Endothelial cell of umbilical vein (primary cell): ENCODE data around the gene OSBPL1A. TPM values are rescaled to one million over a fixed set of nuclear protein-coding genes. Genes with fewer than 3 reads are reported as not detected.

ENCODE experiments used
- BruUV-seq: library from RNA; stranded (reverse); fragments of 400-500 nt; replicated peaks from 2 replicates; lab custom pipeline; 2021; lab: Mats Ljungman, UMichigan
- CTCF ChIA-PET: fragments of 300-600, 350-600 bp; sonication (Branson Sonifier 250); formaldehyde crosslinking; loops from one replicate; lab custom pipeline; 2021; ENCODE audit warnings: antibody characterized with exemption, inconsistent platforms; lab: Charles Lee
- POLR2A ChIA-PET: fragments of 300-600, 350-600 bp; sonication (Branson Sonifier 250); formaldehyde crosslinking; loops from one replicate; lab custom pipeline; 2021; ENCODE audit warnings: antibody characterized with exemption, inconsistent platforms; lab: Charles Lee
- DNase-seq: peaks from one replicate; pipeline ENCODE4 v3.0.0-alpha.2; 2011; ENCODE audit warnings: low read depth, low spot score
- FAIRE-seq: peaks from 2 replicates; lab custom pipeline; 2011; peaks lifted over from hg19 to GRCh38; lab: Jason Lieb, UNC
- H2AFZ ChIP-seq: 2 replicates; pipeline ENCODE4 v1.6.0; 2012; ENCODE audit warnings: low read depth, low read length, control low read depth, inconsistent platforms
- H3K27ac ChIP-seq: 2 replicates; pipeline ENCODE4 v1.5.1; 2011; ENCODE audit warnings: low read depth, mild to moderate bottlenecking, control low read depth, low read length, moderate library complexity; ENCODE audit not compliant: insufficient read depth
- H3K27me3 ChIP-seq, 2 experiments: 2 replicates each; pipeline versions ENCODE4 v1.6.0 to v1.6.1; 2011; ENCODE audit warnings: low read length in 2 of 2, mixed read lengths in 1 of 2; ENCODE audit not compliant: control insufficient read depth in 2 of 2, insufficient read depth in 2 of 2
- H3K36me3 ChIP-seq, 2 experiments: 2 replicates in 1 of 2; 3 replicates in 1 of 2; pipeline ENCODE4 v1.5.1; 2011; ENCODE audit warnings: low read length in 2 of 2, mild to moderate bottlenecking in 1 of 2, moderate library complexity in 1 of 2; ENCODE audit not compliant: control insufficient read depth in 2 of 2, insufficient read depth in 2 of 2; ENCODE audit errors: extremely low read depth in 1 of 2
- H3K4me1 ChIP-seq: 3 replicates; pipeline ENCODE4 v1.5.1; 2011; ENCODE audit warnings: mild to moderate bottlenecking, low read length; ENCODE audit not compliant: control insufficient read depth, insufficient read depth; ENCODE audit errors: extremely low read depth
- H3K4me2 ChIP-seq: 2 replicates; pipeline ENCODE4 v1.6.1; 2011; ENCODE audit warnings: low read length, control low read depth, mixed read lengths; ENCODE audit not compliant: insufficient read depth
- H3K4me3 ChIP-seq, 3 experiments: fragments of 200-600 bp in 1 of 3; sonication (generic), shearing (Covaris generic) in 1 of 3; replicated peaks in 1 of 3; 2 replicates each; pipeline ENCODE4 v1.5.1; 2011 to 2016; ENCODE audit warnings: control low read depth in 3 of 3, low read length in 3 of 3, mild to moderate bottlenecking in 2 of 3, inconsistent platforms in 1 of 3, low read depth in 1 of 3, moderate library complexity in 1 of 3; ENCODE audit not compliant: insufficient read depth in 1 of 3
- H3K79me2 ChIP-seq: 2 replicates; pipeline ENCODE4 v1.6.0; 2012; ENCODE audit warnings: low read length, inconsistent platforms; ENCODE audit not compliant: control insufficient read depth, insufficient read depth
- H3K9ac ChIP-seq: replicated peaks from 2 replicates; pipeline ENCODE3; 2011; ENCODE audit warnings: low read length, control low read depth; ENCODE audit not compliant: insufficient read depth; ENCODE audit errors: extremely low read depth
- H3K9me1 ChIP-seq: replicated peaks from 3 replicates; pipeline ENCODE4 v1.6.0; 2011; ENCODE audit warnings: mild to moderate bottlenecking, low read length; ENCODE audit not compliant: control insufficient read depth, insufficient read depth; ENCODE audit errors: extremely low read depth
- H3K9me3 ChIP-seq: replicated peaks from 2 replicates; pipeline ENCODE4 v1.5.1; 2012; ENCODE audit warnings: low read length, inconsistent platforms; ENCODE audit not compliant: control insufficient read depth, insufficient read depth
- H4K20me1 ChIP-seq: replicated peaks from 2 replicates; pipeline ENCODE3; 2011; ENCODE audit warnings: mild to moderate bottlenecking, low read length; ENCODE audit not compliant: control insufficient read depth, insufficient read depth; ENCODE audit errors: extremely low read depth
- EZH2 ChIP-seq: IDR thresholded peaks from 2 replicates; pipeline ENCODE4 v1.6.1; 2012; ENCODE audit warnings: borderline replicate concordance, low read depth, mild to moderate bottlenecking, moderate library complexity, low read length, inconsistent platforms; ENCODE audit not compliant: severe bottlenecking
- FOS ChIP-seq: IDR thresholded peaks from 2 replicates; pipeline ENCODE4 v1.6.1; 2011; ENCODE audit warnings: mild to moderate bottlenecking, low read length, moderate library complexity, borderline replicate concordance; ENCODE audit not compliant: insufficient read depth
- GATA2 ChIP-seq: IDR thresholded peaks from 2 replicates; pipeline ENCODE4 v1.7.0; 2011; ENCODE audit warnings: low read depth, mild to moderate bottlenecking, moderate library complexity, mixed read lengths, low read length; ENCODE audit not compliant: insufficient read length, insufficient read depth
- JUN ChIP-seq: IDR thresholded peaks from 2 replicates; pipeline ENCODE4 v1.6.1; 2011; ENCODE audit warnings: borderline replicate concordance, low read depth; ENCODE audit not compliant: insufficient read length, insufficient read depth
- MYC ChIP-seq: IDR thresholded peaks from one replicate; pipeline ENCODE4 v1.6.1; 2011; ENCODE audit warnings: mild to moderate bottlenecking, low read depth, low read length
- POLR2A ChIP-seq: IDR thresholded peaks from 2 replicates; pipeline ENCODE4 v1.6.1; 2012; ENCODE audit warnings: low read depth, mild to moderate bottlenecking, control low read depth, low read length
- POLR2AphosphoS5 ChIP-seq: IDR thresholded peaks from 2 replicates; pipeline ENCODE4 v1.6.1; 2012; ENCODE audit warnings: low read depth, mild to moderate bottlenecking, control low read depth, low read length, moderate library complexity; ENCODE audit not compliant: insufficient read depth
- dilution Hi-C: fragments of 300-500 bp; cut with MboI; formaldehyde crosslinking; loops from one replicate; pipeline ENCODE4 v1.15.0; 2019; ENCODE audit warnings: low sequenced_read_pairs; ENCODE audit not compliant: extremely low pct_ligation_motif_present
- intact Hi-C: fragments of 100-400 bp; cut with micrococcal nuclease; formaldehyde crosslinking; loops from one replicate; pipeline ENCODE4 v1.10.0; 2022
- microRNA-seq: library from miRNA; unstranded; fragments of <30 nt; microRNA quantifications from one replicate; pipeline ENCODE4 v1.2.0, GENCODE V29; 2021; ENCODE audit warnings: borderline number of aligned reads, borderline replicate concordance
- polyA plus RNA-seq, 4 experiments: library from polyadenylated mRNA; depleted of rRNA in 3 of 4; stranded (reverse) in 3 of 4; unstranded in 1 of 4; fragments of >200 nt; gene quantifications; 2 replicates each; pipeline versions ENCODE4 v1.2.1 to v1.2.3, GENCODE V29; 2011 to 2012; ENCODE audit warnings: missing spikeins in 1 of 4
- small RNA-seq: library from RNA; depleted of rRNA; stranded (forward); fragments of <200 nt; gene quantifications from one replicate; pipeline ENCODE3, GENCODE V24; 2012; ENCODE audit warnings: low replicate concordance, low read depth; ENCODE audit not compliant: insufficient read depth, insufficient read length
- total RNA-seq: library from RNA; stranded (reverse); gene quantifications from 2 replicates; pipeline ENCODE4 v1.2.3, GENCODE V29; 2021
- TF ChIP-seq, protein P1 (sequence below): IDR thresholded peaks from 2 replicates; pipeline ENCODE4 v1.6.1; 2011; ENCODE audit not compliant: insufficient read depth, insufficient read length
- TF ChIP-seq, protein P2 (sequence below), 2 donors: IDR thresholded peaks; 1 replicate in 1 of 2; 2 replicates in 1 of 2; pipeline ENCODE4 v1.5.1; 2011; ENCODE audit warnings: low read length in 2 of 2, mild to moderate bottlenecking in 2 of 2, moderate library complexity in 2 of 2, control low read depth in 1 of 2, inconsistent platforms in 1 of 2, low read depth in 1 of 2; ENCODE audit not compliant: insufficient read depth in 1 of 2; ENCODE audit errors: extremely low read depth in 1 of 2

Gene OSBPL1A
- total and polyA plus RNA-seq, 2 donors (not counting 3 experiments of a cell fraction or from before 2014, with no cell fraction given), result 6.4 to 16.5 TPM

DNA sequence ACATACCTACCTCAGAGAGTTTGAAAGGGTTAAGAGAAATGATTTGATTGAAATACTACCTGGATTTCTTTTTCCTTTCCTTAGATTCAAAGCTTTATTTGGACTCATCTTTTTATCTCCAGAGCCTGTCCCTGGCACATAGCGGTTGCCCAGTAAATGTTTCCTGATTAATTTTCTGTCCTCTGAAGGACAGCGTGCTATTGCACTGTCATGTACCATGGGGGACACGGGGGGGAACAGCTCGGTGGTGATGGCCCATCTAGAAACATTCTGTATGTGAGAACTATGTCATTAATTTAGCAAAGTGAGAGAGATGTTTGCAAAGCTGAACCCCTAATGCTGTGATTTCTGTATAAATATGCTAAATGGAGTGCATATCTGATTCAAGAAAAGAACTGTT, 285.2 kb downstream of the OSBPL1A start:
- no peaks in the 10 kb centered on the region for H4K20me1 ChIP-seq
- DNase-seq (no peak), FAIRE-seq (no peak)
- CTCF ChIA-PET, result no interaction called here
- H3K27ac ChIP-seq, result no peak overlapping the region
- no peak overlapping the region for H3K9ac ChIP-seq
- dilution Hi-C loops (loop anchor here (25.0 kb wide), 1 partner anchor 500 kb away; no protein-coding TSS in a partner anchor), intact Hi-C loops (loop anchor here (10.0 kb wide), 1 partner anchor 98 kb away; the partner anchor contains the start of gene TTC39C)
- no peaks in the 10 kb centered on the region for H3K27me3 ChIP-seq
- no peaks in the 10 kb centered on the region for H3K9me3 ChIP-seq
- no peaks in the 10 kb centered on the region for H3K9me1 ChIP-seq
- TF ChIP-seq POLR2A, result no peak
- TF ChIP-seq FOS, result no peak
- TF ChIP-seq, protein P1, sequence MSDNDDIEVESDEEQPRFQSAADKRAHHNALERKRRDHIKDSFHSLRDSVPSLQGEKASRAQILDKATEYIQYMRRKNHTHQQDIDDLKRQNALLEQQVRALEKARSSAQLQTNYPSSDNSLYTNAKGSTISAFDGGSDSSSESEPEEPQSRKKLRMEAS, result no peak
- no peak for TF ChIP-seq MYC
- TF ChIP-seq EZH2, result no peak
- no peak for TF ChIP-seq GATA2
- no peak for TF ChIP-seq POLR2AphosphoS5
- TF ChIP-seq, protein P2, sequence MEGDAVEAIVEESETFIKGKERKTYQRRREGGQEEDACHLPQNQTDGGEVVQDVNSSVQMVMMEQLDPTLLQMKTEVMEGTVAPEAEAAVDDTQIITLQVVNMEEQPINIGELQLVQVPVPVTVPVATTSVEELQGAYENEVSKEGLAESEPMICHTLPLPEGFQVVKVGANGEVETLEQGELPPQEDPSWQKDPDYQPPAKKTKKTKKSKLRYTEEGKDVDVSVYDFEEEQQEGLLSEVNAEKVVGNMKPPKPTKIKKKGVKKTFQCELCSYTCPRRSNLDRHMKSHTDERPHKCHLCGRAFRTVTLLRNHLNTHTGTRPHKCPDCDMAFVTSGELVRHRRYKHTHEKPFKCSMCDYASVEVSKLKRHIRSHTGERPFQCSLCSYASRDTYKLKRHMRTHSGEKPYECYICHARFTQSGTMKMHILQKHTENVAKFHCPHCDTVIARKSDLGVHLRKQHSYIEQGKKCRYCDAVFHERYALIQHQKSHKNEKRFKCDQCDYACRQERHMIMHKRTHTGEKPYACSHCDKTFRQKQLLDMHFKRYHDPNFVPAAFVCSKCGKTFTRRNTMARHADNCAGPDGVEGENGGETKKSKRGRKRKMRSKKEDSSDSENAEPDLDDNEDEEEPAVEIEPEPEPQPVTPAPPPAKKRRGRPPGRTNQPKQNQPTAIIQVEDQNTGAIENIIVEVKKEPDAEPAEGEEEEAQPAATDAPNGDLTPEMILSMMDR (IDR thresholded peaks at IDR 0.05; ENCODE audit: extremely low read depth in 1 of 2, insufficient read depth in 1 of 2, low read depth in 1 of 2, low read length in 2 of 2), result no peak
- TF ChIP-seq JUN, result no peak
- POLR2A ChIA-PET, result no interaction called here
- H3K4me3 ChIP-seq, result no peak overlapping the region
- no peaks in the 10 kb centered on the region for H3K4me1 ChIP-seq
- H3K4me2 ChIP-seq, result no peak overlapping the region
- no TSS peak for BruUV-seq
- H3K36me3 ChIP-seq, result no peaks in the 10 kb centered on the region
- no peak overlapping the region for H2AFZ ChIP-seq
- no peaks in the 10 kb centered on the region for H3K79me2 ChIP-seq

Small RNA genes within 50 kb of the gene (microRNA-seq; reads per million reads assigned to microRNA genes)
- gene MIR320C2, result not detected

Small RNA genes within 50 kb of the gene (small RNA-seq; reads per million reads assigned to genes)
- not detected for gene MIR320C2
- gene RF00017, result not detected
- not detected for gene RF00019
- gene RNA5SP452, result not detected
- gene RNU5A-6P, result not detected
- not detected for gene RNU6-435P

Other genes starting within 250 kb of the OSBPL1A start
- 28.4 and 28.6 TPM in 2 replicates for gene IMPACT, start 28.8 kb upstream of the OSBPL1A start, total RNA-seq
- gene IMPACT, start 28.8 kb upstream of the OSBPL1A start, polyA plus RNA-seq, result 12.5 and 15.4 TPM in 2 replicates
- not detected in 2 replicates for gene HRH4, start 62.8 kb upstream of the OSBPL1A start, total RNA-seq
- gene HRH4, start 62.8 kb upstream of the OSBPL1A start, polyA plus RNA-seq, result 0.03 TPM in 2 replicates